Choroid plexus epithelial cell (primary cell): ENCODE measurements around the gene TBL3.

ENCODE experiments used
- DNase-seq: peaks from one replicate; pipeline ENCODE4 v3.0.0-alpha.2; 2010; ENCODE audit warnings: low read depth
- H3K4me3 ChIP-seq: 2 replicates; pipeline ENCODE4 v1.5.1; 2011; ENCODE audit warnings: low read depth, mild to moderate bottlenecking, control low read depth, low read length, moderate library complexity
- TF ChIP-seq, protein P1 (sequence below): conservative IDR thresholded peaks from 2 replicates; pipeline ENCODE4 v1.5.1; 2011; ENCODE audit warnings: low read depth, mild to moderate bottlenecking, control low read depth, inconsistent platforms, low read length, moderate library complexity

Gene TBL3

GRCh38 chr16:2025878-2026460 is 54.1 kb downstream of the TBL3 start:
- no peak for DNase-seq
- H3K4me3 ChIP-seq: no peak overlapping the region
- TF ChIP-seq, protein P1, sequence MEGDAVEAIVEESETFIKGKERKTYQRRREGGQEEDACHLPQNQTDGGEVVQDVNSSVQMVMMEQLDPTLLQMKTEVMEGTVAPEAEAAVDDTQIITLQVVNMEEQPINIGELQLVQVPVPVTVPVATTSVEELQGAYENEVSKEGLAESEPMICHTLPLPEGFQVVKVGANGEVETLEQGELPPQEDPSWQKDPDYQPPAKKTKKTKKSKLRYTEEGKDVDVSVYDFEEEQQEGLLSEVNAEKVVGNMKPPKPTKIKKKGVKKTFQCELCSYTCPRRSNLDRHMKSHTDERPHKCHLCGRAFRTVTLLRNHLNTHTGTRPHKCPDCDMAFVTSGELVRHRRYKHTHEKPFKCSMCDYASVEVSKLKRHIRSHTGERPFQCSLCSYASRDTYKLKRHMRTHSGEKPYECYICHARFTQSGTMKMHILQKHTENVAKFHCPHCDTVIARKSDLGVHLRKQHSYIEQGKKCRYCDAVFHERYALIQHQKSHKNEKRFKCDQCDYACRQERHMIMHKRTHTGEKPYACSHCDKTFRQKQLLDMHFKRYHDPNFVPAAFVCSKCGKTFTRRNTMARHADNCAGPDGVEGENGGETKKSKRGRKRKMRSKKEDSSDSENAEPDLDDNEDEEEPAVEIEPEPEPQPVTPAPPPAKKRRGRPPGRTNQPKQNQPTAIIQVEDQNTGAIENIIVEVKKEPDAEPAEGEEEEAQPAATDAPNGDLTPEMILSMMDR: no peak

DNA sequence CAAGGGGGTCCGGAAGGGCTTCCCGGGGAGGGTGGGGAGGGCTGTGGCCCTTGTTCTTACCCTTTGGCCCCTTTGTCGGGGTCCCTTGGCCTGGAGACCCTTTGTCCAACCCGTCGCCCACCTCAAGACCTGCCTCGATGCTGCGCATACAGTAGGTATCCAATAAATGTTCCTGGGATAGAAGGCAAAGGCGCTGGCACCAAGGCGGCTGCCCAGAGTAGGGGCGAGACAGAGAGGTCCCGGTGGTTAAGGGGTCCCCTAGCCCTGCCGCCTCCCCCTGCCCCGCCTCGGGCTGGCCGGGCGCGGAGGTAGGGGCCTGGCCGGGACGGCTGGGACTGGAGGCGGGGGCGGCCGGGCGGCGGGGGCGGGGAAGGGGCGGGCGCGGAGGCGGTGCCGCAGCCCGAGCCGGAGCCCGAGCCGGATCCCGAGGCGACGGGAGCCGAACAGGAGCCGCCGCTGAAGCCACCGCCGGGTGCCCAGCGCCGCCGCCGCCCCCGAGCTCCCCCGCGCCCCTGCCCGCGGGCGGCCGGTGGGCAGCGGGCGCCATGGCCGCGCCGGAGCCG is 54.7 kb downstream of the TBL3 start, which contains the start of gene NHERF2:
NHERF2 (plus strand) TSS at position 442 of the 563 bp plus-strand sequence; CDS start at position 546, 104 bp downstream.
- DNase-seq: no peak
- TF ChIP-seq, protein P1: no peak
- peak within 1 kb of the TSS; percentile 56 for H3K4me3 ChIP-seq

GRCh38 chr16:2027024-2028010 is 55.5 kb downstream of the TBL3 start:
- no peak for DNase-seq
- TF ChIP-seq, protein P1: no peak
- H3K4me3 ChIP-seq: peak overlapping the region; percentile 56

GRCh38 chr16:2028146-2028545 is 56.3 kb downstream of the TBL3 start:
- no peak overlapping the region for H3K4me3 ChIP-seq
- no peak for DNase-seq
- TF ChIP-seq, protein P1: no peak

- TF ChIP-seq, protein P1: no peak
- H3K4me3 ChIP-seq: no peak overlapping the region
- DNase-seq: no peak
Observed at GRCh38 chr16:2028620-2029220, 56.9 kb downstream of the TBL3 start.

GRCh38 chr16:2029350-2029749 is 57.5 kb downstream of the TBL3 start:
- H3K4me3 ChIP-seq: no peak overlapping the region
- TF ChIP-seq, protein P1: no peak
- no peak for DNase-seq
